H1 (cell line): ENCODE measurements around the gene KCNK3. TPM values are rescaled to one million over a fixed set of nuclear protein-coding genes. Genes with fewer than 3 reads are reported as not detected.

Source experiments
- ATF2 ChIP-seq: IDR thresholded peaks from 2 replicates; pipeline ENCODE4 v1.6.1; 2012; ENCODE audit warnings: low read length, inconsistent platforms
- RAD21 ChIP-seq, 2 experiments: IDR thresholded peaks in 1 of 2; conservative IDR thresholded peaks in 1 of 2; 2 replicates each; pipeline ENCODE4 v1.6.1; 2011; ENCODE audit warnings: low read depth in 2 of 2, low read length in 2 of 2, improper control_type of control experiment in 1 of 2, inconsistent platforms in 1 of 2, mild to moderate bottlenecking in 1 of 2, moderate library complexity in 1 of 2
- polyA plus RNA-seq, 7 experiments: library from polyadenylated mRNA; depleted of rRNA in 3 of 7; stranded (reverse) in 5 of 7; unstranded in 2 of 7; fragments of >200 nt in 5 of 7; fragments of 200-250 nt in 2 of 7; gene quantifications; 1 replicate in 5 of 7; 2 replicates in 1 of 7; 4 replicates in 1 of 7; pipeline versions ENCODE4 v1.2.1 to v1.2.3, GENCODE V29; 2011 to 2013; ENCODE audit warnings: missing spikeins in 2 of 7, mixed read lengths in 2 of 7
- total RNA-seq: library from RNA; stranded (reverse); fragmentation: NEBNext Ultra II Directional; extraction: Animal tissue kit (Norgen Biotek cat#: 25700); gene quantifications from 2 replicates; pipeline ENCODE4 v1.2.1, GENCODE V29; 2021

Gene KCNK3
- total and polyA plus RNA-seq, 2 of the 8 experiments (the other 6 are each of a cell fraction or from before 2014, with no cell fraction given): 0.29 to 0.30 TPM

DNA sequence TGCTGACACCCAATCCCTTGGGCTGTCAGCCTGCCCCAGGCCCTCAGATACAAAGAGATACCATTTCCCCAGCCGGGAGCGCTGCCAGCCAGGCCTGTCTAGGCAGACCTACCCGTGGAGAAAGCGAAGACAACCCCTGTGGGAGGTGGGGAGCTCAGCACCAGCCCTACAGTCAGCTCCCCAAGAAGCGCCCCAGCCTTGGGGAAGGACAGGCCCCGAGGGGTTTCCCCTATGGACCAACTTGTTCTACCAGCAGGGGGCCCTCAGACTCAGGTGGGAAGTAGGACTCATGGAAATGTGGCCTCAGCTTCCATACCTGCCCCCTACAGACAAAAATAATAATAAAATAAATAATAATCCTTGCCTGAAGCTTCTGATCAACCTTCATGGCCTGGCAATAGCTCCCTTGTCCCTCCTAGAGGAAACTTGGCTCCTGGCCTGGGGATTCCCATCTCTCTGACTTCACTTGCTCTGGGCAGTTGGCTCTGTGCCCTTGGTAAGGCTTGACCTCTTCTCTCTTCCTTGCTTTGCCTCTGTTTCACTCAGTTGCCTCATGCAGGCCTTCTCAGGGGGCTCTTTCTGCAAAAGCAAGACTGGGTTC is 78.6 kb downstream of the KCNK3 start (continued):
- peak in 1 of 2 experiments; percentile 15; a peak in 2 of 4 replicates for TF ChIP-seq RAD21 (IDR thresholded peaks at IDR 0.05 in 1 of 2, conservative IDR thresholded peaks at IDR 0.05 in 1 of 2; ENCODE audit: low read depth in 2 of 2, low read length in 2 of 2)
- no peak for TF ChIP-seq ATF2
